ENCODE results near the gene CERS1.
A peak's percentile ranks its signal among the peaks of the same experiment; 100 is the strongest.

CERS1 gene

GRCh38 chr19:18895824-18896341 lies at the start of gene CERS1:
TSS of gene CERS1 (minus strand) at chr19:18896158. CDS start at chr19:18896072, 86 bp downstream.
- no peak for DNase-seq (ENCODE audit: low read depth)

GRCh38 chr19:18945297-18945696 lies 49.3 kb upstream of the CERS1 start:
- DNase-seq (ENCODE audit: low read depth), result no peak

- DNase-seq (ENCODE audit: low read depth), result no peak
Observed at GRCh38 chr19:18943465-18943864, 47.5 kb upstream of the CERS1 start.

GRCh38 chr19:18942692-18943091 lies 46.7 kb upstream of the CERS1 start:
- DNase-seq (ENCODE audit: low read depth), result no peak

GRCh38 chr19:18941628-18942354 lies 45.8 kb upstream of the CERS1 start:
- DNase-seq (ENCODE audit: low read depth), result no peak

- no peak for DNase-seq (ENCODE audit: low read depth)
Observed at GRCh38 chr19:18940769-18941627, 45.0 kb upstream of the CERS1 start, which contains the start of gene HOMER3. TSS of gene HOMER3 (minus strand) at chr19:18941217. CDS start at chr19:18938982, 2,235 bp downstream.

- DNase-seq (ENCODE audit: low read depth), result peak; percentile 37
Observed at GRCh38 chr19:18939922-18940768, 44.2 kb upstream of the CERS1 start.

GRCh38 chr19:18939163-18939562 lies 43.2 kb upstream of the CERS1 start:
- no peak for DNase-seq (ENCODE audit: low read depth)

- no peak for DNase-seq (ENCODE audit: low read depth)
Observed at GRCh38 chr19:18933297-18933696, 37.3 kb upstream of the CERS1 start.

- peak; percentile 9 for DNase-seq (ENCODE audit: low read depth)
Observed at GRCh38 chr19:18932216-18932841, 36.4 kb upstream of the CERS1 start.

- DNase-seq (ENCODE audit: low read depth), result no peak
Observed at GRCh38 chr19:18931316-18932162, 35.6 kb upstream of the CERS1 start.

GRCh38 chr19:18929311-18929710 lies 33.4 kb upstream of the CERS1 start:
- DNase-seq (ENCODE audit: low read depth), result no peak

- DNase-seq (ENCODE audit: low read depth), result no peak
Observed at GRCh38 chr19:18928018-18928805, 32.3 kb upstream of the CERS1 start.

- DNase-seq (ENCODE audit: low read depth), result no peak
Observed at GRCh38 chr19:18924684-18925213, 28.8 kb upstream of the CERS1 start.

- no peak for DNase-seq (ENCODE audit: low read depth)
Observed at GRCh38 chr19:18922228-18922985, 26.4 kb upstream of the CERS1 start.

- no peak for DNase-seq (ENCODE audit: low read depth)
Observed at GRCh38 chr19:18921593-18921992, 25.6 kb upstream of the CERS1 start.

GRCh38 chr19:18920400-18920799 lies 24.4 kb upstream of the CERS1 start:
- DNase-seq (ENCODE audit: low read depth), result no peak

- no peak for DNase-seq (ENCODE audit: low read depth)
Observed at GRCh38 chr19:18919900-18920214, 23.9 kb upstream of the CERS1 start.

All from fibroblast of the conjunctiva (primary cell).